HG03439 (cell line): ENCODE results near the gene ZC2HC1B.
"Not testable (repeated sequence)": the region's sequence is repeated elsewhere in the genome, so short reads cannot be mapped to it uniquely, and the experiment has no call there.

Source experiments
- ATAC-seq: cut with Tn5 transposase; IDR thresholded peaks from one replicate; pipeline ENCODE4 v1.9.1; 2021; ENCODE audit warnings: mild to moderate bottlenecking, moderate library complexity; ENCODE audit not compliant: unreplicated experiment

ZC2HC1B gene, protein sequence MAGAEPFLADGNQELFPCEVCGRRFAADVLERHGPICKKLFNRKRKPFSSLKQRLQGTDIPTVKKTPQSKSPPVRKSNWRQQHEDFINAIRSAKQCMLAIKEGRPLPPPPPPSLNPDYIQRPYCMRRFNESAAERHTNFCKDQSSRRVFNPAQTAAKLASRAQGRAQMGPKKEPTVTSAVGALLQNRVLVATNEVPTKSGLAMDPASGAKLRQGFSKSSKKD

DNA sequence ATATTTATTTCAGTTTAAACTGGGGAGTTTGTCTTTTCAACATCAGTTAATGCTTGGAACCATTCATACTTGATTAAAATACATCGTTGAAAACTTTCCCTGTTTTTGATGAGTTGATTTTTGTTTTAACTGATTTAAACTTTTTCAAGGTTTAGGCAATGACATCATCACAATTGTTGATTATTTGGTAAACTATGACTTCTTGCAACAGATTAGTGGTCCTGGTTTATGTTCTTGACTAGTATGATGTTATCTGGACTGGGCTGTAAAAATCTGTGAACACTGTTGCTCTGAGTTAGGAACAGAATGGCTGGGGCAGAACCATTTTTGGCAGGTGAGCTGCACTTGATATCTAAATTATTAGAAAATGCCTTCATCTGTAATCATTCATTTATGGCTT is at the start of gene ZC2HC1B:
Gene ZC2HC1B, plus strand, starts transcription at position 241 of the 400 bp plus-strand sequence. Its CDS starts 66 bp downstream, at position 307.
- no peak for ATAC-seq

DNA sequence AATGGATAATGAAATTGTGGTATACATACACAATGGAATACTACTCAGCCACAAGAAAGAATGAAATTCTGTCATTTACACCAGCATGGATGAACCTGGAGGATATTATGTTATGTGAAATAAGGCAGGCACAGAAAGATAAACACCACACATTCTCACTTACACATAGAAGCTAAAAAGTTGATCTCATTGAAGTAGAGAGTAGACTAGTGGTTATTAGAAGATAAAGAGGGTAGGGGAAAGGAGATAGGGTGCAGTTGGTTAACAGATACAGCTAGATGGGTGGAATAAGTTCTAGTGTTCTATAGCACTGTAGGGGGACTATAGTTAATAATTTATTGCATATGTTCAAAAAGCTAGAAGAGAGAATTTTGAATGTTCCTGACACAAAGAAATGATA is 46.7 kb upstream of the ZC2HC1B start:
- no peak for ATAC-seq

DNA sequence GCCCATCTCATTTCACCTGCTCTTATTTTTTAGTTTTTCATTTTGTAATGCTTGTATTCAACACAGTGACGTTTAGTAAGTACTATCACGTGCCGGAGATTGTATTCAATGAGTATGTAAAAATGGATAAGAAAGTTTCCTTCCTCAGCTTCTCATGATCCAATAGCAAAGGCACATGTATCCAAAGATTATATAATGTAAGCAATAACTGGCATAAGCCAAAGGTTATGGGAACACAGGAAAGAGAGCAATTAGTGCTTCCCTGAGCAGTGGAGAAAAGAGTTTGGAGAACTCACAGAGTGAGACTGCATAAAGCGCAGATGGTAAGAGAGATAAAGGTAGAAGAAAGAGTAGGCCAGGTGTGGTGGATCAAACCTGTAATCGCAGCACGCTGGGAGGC is 42.9 kb upstream of the ZC2HC1B start:
- no peak for ATAC-seq

DNA sequence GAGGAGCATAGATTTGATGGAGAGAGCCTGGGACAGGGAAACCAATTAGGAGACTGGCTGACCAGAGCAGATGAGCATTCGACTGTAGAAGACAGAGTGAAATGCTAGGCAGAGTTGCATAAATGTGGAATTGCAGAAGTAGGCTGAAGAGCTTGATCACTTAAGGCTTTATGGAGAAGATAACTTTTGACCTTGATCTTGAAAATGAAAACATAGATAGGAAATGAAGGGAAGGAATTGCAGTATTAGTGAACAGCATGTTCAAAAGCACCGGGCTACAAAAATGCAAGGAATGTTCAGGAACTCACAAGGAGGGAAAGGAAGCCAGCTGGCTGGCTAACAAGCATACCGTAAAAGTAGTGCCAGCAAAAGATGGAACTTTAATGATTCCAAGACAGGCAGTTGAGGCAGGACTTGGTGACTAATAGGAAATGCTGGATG is 41.7 kb upstream of the ZC2HC1B start:
- ATAC-seq: no peak

DNA sequence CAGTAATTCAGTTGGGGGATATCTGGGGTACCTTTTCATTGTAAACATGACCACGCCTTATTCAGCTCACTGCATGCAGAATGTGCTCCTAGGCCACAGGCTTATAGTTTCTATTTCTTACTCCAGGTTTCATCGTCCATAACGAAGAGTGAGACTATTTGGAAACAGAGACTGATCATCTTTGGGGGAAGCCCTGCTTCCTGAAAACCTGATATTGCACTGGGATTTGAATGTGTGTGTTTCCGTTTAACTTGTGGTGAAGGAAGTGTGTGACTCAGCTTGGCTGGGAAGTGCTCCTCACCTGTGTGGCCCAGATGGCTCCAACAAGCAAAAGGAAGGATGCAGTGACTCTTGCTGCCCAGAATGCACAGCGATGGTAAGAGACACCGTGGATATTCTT is 40.7 kb upstream of the ZC2HC1B start:
- no peak for ATAC-seq

DNA sequence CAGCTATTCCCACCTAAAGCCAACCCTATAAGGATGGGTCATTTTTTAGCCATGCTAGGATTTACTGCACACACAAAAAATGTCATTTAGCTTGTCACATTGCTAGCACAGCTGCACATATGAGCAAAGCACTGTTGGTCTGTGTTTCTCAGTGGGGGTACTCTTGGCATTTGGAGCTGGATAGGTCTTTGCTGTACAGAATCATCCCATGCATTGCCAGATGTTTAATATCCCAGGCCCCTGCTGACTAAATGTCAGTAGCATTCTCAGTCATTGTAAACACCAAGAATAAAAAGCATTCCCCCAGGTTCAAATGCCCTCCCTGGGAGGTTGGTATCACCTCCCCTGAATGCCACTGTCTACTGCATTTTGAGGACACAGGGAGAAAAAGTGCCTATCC is 35.7 kb upstream of the ZC2HC1B start:
- no peak for ATAC-seq

DNA sequence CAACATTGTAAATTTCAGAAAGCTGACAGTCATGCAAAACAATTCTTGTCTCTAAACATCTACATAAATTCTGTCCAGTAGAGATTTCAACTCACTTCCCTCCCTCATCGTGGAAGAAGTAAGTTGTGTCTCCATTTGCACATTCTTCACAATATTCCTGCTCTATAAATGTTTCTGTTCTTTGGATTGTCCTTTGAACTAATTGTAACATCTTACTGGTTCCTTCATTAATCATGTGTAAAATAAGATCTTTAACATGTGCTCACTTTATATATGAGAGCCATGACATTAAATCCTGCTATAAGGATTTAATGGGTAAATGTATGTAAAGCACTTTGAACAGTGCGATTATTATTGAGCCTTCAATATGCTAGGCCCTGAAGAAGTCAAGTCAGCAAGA is 28.1 kb upstream of the ZC2HC1B start:
- ATAC-seq: no peak

DNA sequence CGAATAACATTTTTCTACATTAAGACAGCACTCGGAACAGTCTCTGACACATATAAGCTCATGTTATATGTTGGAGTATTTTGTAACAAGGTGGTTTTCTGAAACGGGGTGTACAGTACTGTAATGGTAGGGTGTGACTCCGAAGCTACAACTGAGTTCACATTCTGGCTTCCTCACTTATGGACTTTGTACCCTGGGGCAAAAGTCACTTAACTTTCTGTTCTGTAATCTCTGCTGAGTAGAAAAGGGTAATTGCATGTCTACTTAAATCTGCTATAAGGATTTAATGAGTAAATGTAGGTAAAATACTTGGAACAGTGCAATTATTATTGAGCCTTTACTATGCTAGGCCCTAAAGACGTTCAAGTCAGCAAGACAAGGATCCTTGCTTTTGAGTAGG is 25.9 kb upstream of the ZC2HC1B start:
- ATAC-seq: no peak

DNA sequence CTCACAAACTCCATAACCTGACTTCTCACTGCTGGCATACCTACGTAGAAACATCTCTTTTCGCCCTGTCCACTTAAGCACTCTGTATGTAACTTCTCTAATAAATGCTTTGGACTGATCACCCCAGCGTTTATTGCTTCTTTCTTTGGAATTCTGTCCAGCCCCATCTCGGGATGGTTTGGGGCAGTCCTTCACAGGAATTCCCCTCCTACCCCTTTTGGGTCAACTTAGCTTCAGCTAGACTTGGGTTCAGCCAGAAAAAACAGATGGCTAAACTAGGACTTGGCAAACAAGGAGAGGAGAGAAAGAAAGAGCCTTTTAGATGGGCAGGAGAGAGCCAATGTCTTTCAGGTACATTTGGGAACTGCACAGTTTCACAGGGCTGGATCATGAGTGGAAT is 25.1 kb upstream of the ZC2HC1B start:
- ATAC-seq: no peak

DNA sequence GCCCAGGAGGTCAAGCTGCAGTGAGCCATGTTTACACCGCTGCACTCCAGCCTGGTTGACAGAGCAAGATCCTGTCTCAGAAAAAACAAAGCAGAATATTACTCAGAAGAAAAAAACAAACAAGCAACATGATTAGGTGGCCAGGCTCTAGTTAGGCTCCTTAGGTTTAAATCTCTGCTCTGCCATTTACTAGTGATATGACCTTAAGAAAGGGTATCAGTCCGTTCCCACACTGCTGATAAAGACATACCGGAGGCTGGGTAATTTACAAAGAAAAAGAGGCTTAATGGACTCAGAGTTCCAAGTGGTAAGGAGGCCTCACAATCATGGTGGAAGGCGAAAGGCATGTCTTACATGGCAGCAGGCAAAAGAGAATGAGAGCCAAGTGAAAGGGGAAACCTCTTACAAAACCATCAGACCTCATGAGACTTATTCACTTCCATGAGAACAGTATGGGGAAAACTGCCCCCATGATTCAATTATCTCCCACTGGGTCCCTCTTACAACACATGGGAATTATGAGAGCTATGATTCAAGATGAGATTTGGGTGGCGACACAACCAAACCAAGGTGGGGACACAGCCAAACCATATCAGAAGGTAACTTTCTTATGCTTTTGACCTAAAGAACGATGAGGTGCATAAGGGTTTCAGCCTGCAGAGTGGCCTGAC is 23.5 kb upstream of the ZC2HC1B start:
- ATAC-seq: no peak

DNA sequence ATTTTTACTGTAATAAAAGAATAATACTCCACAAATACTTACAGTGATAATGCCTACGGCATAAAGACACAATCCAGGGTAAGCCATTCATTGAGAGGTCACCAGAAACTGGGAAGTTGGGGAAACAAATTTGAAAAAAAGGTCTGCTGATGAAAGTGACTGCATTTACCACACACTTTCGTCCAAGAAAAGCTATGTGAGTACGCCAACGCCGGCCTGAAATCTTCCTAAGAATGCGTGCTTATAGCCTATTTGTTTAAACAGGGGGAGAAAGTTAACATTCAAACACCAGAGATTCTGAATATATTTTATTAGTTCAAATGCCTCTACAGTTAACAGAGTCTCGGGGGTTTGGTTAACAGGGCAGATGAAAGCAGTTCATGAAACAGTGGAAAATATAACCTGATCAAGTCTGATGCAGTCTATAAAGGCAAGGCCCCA is 21.8 kb upstream of the ZC2HC1B start:
- ATAC-seq: peak; percentile 11

DNA sequence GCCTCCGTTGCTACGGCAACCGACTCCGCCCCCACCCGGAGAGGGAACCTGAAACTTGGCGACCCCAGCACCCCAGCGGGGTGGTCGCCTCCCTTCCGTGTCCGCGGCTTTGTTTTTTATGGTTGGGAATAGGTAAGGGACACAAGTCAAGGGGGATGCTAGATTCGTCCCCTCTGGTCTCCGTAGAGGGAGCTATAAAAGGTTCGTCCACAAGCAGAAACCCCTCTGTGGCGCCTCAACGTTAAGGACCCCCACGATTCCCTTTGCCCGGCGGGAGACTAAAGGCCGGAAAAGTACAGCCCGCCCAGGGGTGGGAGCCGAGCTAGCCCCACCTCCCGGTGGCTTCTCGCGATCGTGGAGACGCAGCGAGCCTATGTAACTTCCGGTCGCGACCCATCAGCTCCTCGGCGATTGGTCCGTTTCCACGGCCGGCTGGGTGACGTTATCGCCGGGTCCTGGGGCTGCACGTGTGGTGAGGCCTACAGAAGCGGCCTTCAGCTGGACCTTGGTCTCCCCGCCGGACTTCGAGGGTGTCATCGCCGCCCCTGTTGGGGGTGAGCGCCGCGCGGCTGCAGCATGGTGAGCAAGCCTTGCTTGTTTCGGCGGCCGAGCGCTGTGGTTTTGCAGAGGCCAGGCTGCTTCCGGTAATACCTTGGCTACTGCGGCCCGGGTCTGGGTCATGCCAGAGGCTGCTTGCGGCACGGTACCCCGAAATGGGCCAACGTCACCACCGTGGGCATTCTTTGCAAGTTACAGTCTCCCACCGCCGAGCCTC is 21.2 kb upstream of the ZC2HC1B start, which contains the start of gene LTV1:
Gene LTV1, plus strand, starts transcription at position 437 of the 775 bp plus-strand sequence. Its CDS starts 140 bp downstream, at position 577.
- ATAC-seq: peak; percentile 100

DNA sequence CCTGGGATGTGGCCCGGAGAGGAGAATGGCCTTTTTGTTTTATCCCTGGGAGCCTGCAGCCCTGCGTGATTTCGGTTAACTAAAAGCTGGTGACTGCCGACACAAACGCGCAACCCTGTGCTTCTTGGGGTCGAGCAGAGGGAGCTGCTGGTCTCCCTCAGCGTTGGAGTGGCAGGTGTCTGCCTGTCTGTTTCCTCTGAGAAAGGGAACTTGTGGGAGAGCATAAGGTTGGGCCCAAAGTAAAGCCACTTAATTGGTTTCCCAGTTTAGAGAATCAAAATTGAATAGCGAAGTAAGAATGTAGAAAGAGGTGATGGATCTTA is 20.6 kb upstream of the ZC2HC1B start:
- ATAC-seq: no peak

DNA sequence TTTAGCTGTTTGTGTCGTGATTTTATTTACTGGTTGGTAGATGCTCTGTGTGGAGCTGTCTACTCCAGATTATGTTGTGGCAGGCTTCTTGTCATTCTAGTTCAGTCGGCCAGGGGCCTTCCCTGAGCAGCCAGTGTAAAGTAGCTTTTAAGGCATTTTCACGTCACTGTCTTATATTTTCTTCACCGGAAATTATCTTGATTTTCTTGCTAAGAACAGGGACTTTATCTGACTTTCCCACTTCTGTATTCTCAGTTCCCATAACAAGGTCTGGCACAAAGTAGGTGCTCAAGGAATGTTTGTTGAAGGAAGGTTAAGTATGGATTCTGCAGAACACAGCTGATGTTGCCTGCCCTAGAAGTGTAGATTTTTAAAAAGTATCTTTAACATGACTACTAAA is 20.3 kb upstream of the ZC2HC1B start:
- no peak for ATAC-seq

DNA sequence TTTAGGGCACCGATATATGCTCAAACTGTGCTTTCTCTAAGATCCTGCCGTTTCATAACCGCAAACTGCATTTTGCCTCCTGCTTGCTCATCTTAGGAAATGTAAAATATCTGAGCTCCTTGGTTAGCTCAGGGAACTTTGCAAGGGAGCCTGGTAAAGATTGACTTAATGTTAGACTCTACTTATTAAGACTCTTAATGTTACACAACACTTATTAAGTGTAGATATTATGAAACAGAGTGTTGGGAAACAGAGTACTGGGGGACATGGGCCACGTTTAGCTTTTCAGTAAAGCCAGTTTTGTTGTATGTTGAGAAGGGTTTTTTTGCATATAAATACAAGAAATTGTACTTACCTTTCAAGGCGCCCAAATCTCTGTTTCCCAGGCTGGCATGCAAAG is 19.2 kb upstream of the ZC2HC1B start:
- no peak for ATAC-seq

DNA sequence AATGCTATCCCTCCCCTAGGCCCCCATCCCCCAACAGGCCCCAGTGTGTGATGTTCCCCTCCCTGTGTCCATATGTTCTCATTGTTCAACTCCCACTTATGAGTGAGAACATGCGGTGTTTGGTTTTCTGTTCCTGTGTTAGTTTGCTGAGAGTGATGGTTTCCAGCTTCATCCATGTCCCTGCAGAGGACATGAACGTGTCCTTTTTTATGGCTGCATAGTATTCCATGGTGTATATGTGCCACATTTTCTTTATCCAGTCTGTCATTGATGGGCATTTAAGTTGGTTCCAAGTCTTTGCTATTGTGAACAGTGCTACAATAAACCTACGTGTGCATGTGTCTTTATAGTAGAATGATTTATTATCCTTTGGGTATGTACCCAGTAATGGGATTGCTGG is 12.6 kb upstream of the ZC2HC1B start:
- ATAC-seq: not testable (repeated sequence)

DNA sequence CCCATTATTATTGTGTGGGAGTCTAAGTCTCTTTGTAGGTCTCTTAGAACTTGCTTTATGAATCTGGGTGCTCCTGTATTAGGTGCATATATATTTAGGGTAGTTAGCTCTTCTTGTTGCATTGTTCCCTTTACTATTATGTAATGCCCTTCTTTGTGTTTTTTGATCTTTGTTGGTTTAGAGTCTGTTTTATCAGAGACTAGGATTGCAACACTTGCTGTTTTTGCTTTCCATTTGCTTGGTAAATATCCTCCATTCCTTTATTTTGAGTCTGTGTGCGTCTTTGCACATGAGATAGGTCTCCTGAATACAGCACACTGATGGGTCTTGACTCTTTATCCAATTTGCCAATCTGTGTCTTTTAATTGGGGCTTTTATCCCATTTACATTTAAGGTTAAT is 9.2 kb upstream of the ZC2HC1B start:
- not testable (repeated sequence) for ATAC-seq

DNA sequence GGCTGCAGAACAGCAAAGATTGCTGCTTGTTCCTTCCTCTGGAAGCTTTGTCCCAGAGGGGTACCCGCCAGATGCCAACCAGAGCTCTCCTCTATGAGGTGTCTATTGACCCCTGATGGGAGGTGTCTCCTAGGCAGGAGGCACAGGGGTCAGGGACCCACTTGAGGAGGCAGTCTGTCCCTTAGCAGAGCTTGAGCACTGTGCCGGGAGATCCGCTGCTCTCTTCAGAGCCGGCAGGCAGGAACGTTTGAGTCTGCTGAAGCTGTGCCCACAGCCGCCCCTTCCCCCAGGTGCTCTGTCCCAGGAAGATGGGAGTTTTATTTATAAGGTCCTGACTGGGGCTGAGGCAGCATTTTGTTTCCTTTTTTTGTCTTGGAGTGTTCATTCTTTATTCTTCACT is 7.5 kb upstream of the ZC2HC1B start:
- not testable (repeated sequence) for ATAC-seq

DNA sequence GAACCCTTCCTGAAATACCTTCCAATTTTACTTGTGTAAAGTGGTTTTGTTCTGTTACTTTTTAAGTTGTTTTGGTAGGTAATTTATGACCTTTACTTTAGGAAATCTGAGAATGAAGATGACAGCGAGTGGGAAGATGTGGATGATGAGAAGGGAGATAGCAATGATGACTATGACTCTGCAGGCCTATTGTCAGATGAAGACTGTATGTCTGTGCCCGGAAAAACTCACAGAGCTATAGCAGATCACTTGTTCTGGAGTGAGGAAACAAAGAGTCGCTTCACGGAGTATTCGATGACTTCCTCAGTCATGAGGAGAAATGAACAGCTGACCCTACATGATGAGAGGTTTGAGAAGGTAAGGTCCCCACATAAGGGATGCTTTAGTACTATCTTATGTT is 6.6 kb upstream of the ZC2HC1B start:
- ATAC-seq: no peak

DNA sequence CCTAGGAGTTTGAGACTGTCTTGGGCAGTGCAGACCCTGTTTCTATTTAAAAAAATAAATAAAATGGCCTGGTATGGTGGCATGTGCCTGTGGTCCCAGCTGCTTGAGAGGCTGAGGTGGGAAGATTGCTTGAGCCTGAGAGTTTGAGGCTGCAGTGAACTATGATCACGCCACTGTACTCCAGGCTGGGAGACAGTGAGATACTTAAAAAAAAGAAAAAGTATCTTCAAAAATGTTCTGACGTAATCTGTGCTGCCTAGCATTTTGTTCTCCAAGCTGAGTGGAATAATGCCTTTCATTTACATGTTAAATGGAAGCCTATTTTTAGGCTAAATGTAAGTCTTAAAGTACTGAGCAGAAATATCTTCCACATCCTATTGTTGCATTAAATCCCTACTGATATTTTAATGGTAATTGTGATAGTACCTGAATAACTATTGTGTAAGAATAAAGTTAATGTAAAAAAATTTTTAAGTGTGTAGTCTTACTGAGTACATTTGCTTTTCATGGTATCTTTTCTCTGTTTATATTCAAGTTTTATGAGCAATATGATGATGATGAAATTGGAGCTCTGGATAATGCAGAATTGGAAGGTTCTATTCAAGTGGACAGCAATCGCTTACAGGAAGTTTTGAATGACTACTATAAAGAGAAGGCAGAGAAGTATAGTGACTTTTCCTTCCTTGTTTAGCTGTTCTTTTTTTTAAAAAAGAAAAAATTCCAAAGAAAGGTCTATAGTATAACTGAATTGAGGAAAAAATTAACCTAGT is 4.2 kb upstream of the ZC2HC1B start:
- no peak for ATAC-seq

DNA sequence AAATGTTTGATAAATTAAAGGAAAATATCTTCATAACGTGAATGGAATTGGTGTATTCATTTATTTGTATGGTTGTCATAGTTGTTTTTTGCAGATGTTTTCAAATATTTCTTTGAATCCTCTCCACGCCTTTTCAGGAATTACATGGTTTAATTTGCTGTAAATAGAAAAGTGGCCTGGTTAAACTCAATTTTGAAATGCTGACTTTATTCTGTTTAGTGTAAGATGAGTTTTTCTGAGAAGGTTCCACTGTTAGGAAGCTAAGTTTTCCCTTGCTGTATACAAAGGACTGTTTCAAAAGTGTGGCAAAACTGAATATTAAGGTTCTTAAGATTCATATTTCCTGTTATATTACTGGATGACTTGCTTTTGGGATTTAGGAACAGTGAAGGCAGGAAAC is 503 bp upstream of the ZC2HC1B start:
- no peak for ATAC-seq
